Neural progenitor cell (in vitro differentiated cells): Measurements from ENCODE around the gene SLC9A3. TPM values are rescaled to one million over a fixed set of nuclear protein-coding genes. Genes with fewer than 3 reads are reported as not detected.

Experiments
- DNase-seq: peaks from one replicate; pipeline ENCODE4 v3.0.0-alpha.2; 2016; ENCODE audit warnings: low spot score
- H2AFZ ChIP-seq: fragments of 200-600 bp; sonication (generic); replicated peaks from 2 replicates; pipeline ENCODE4 v1.6.1; 2016; ENCODE audit warnings: antibody characterized with exemption
- H3F3A ChIP-seq: fragments of 200-600 bp; sonication (generic); 2 replicates; pipeline ENCODE4 v1.6.1; 2016; ENCODE audit warnings: antibody characterized with exemption, low read depth
- H3K27ac ChIP-seq: fragments of 200-600 bp; sonication (generic); 2 replicates; pipeline ENCODE4 v1.5.1; 2016; ENCODE audit warnings: mild to moderate bottlenecking
- H3K27me3 ChIP-seq: fragments of 200-600 bp; sonication (generic); 2 replicates; pipeline ENCODE4 v1.6.1; 2016; ENCODE audit warnings: mild to moderate bottlenecking, moderate library complexity
- H3K36me3 ChIP-seq: fragments of 200-600 bp; sonication (generic); 2 replicates; pipeline ENCODE4 v1.5.1; 2016
- H3K4me1 ChIP-seq: fragments of 200-600 bp; sonication (generic); 2 replicates; pipeline ENCODE4 v1.6.1; 2016; ENCODE audit warnings: mixed run types
- H3K4me2 ChIP-seq: fragments of 200-600 bp; sonication (generic); 2 replicates; pipeline ENCODE4 v1.6.1; 2016
- H3K4me3 ChIP-seq: fragments of 200-600 bp; sonication (generic); 2 replicates; pipeline ENCODE4 v1.5.1; 2016
- H3K79me2 ChIP-seq: fragments of 200-600 bp; sonication (generic); 2 replicates; pipeline ENCODE4 v1.6.1; 2016; ENCODE audit warnings: low read depth
- H3K9ac ChIP-seq: fragments of 200-600 bp; sonication (generic); 2 replicates; pipeline ENCODE4 v1.6.1; 2016
- H3K9me3 ChIP-seq: fragments of 200-600 bp; sonication (generic); 2 replicates; pipeline ENCODE4 v1.5.1; 2016; ENCODE audit warnings: low read depth
- H4K20me1 ChIP-seq: fragments of 200-600 bp; sonication (generic); 2 replicates; pipeline ENCODE4 v1.6.1; 2016; ENCODE audit warnings: low read depth
- H3K27ac Mint-ChIP-seq: 3 replicates; pipeline ENCODE4 v1.8.0; 2021; ENCODE audit warnings: mixed read lengths
- H3K27me3 Mint-ChIP-seq: 2 replicates; pipeline ENCODE4 v1.8.0; 2022; ENCODE audit warnings: low read depth, mild to moderate bottlenecking, inconsistent platforms, moderate library complexity, mixed read lengths; ENCODE audit not compliant: insufficient read depth
- H3K36me3 Mint-ChIP-seq: 3 replicates; pipeline ENCODE4 v1.8.0; 2021; ENCODE audit warnings: mixed read lengths
- H3K4me1 Mint-ChIP-seq: 3 replicates; pipeline ENCODE4 v1.8.0; 2021; ENCODE audit warnings: mixed read lengths
- H3K4me3 Mint-ChIP-seq: 3 replicates; pipeline ENCODE4 v1.8.0; 2021; ENCODE audit warnings: mild to moderate bottlenecking, moderate library complexity, mixed read lengths
- H3K9me3 Mint-ChIP-seq: 3 replicates; pipeline ENCODE4 v1.8.0; 2020; ENCODE audit warnings: mixed read lengths
- EZH2 ChIP-seq: fragments of 200-600 bp; sonication (generic); IDR thresholded peaks from 2 replicates; pipeline ENCODE4 v1.6.1; 2017; ENCODE audit warnings: antibody characterized with exemption, mild to moderate bottlenecking, moderate library complexity
- EZH2phosphoT487 ChIP-seq: fragments of 200-600 bp; sonication (generic); IDR thresholded peaks from 2 replicates; pipeline ENCODE4 v1.6.1; 2017; ENCODE audit warnings: antibody characterized with exemption
- total RNA-seq: library from RNA; depleted of rRNA; stranded (reverse); fragments of >200 nt; gene quantifications from 2 replicates; pipeline ENCODE4 v1.2.3, GENCODE V29; 2015; ENCODE audit warnings: low replicate concordance
- TF ChIP-seq, protein P1 (sequence below): fragments of 200-600 bp; sonication (generic); IDR thresholded peaks from 2 replicates; pipeline ENCODE4 v1.5.1; 2017; ENCODE audit warnings: antibody characterized with exemption, mild to moderate bottlenecking

The SLC9A3 gene
- total RNA-seq, 1 donor from 2014 or later = 1.4 TPM

DNA sequence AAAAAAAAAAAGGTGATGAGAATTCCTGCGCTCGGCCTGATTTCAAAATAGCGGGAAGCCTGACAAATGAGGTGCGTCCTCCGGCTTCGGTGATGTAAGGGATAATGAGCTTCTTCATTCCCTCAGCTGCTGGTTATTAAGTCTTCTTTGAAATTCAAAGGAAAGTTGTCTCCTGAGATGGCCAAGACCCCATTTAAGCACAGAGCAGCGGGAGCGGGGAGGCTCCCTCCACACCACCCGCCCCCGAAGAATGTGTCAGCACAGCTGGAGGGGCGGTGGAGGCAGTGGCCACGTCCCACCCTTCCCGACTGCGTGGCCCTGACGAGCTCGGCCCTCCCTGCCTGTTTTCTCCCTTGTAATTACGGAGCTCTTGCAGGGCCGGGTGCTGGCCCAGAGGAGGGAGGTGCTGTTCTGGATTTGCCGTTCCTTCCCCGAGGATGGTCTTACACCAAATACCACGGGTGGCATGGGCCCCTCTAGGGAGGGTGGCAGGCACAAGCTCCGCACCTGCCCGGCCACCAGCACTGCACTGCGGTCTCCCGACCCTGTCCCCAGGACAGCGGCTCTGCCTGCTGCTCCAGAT is 31.0 kb downstream of the SLC9A3 start:
- no peaks in the 10 kb centered on the region for H3K36me3 ChIP-seq
- peaks cover 71% of the 10 kb centered on the region for H3K27me3 ChIP-seq
- no peak overlapping the region for H2AFZ ChIP-seq
- Mint-ChIP-seq H3K36me3 (no peaks in the 10 kb centered on the region), H3K4me1 (peaks cover 6% of the 10 kb centered on the region), H3K4me3 (no peak overlapping the region), H3K27ac (no peak overlapping the region), H3K9me3 (peaks cover 3% of the 10 kb centered on the region), H3K27me3 (peaks cover 30% of the 10 kb centered on the region)
- H3K4me2 ChIP-seq = no peak overlapping the region
- H3K4me1 ChIP-seq = peaks cover 4% of the 10 kb centered on the region
- no peaks in the 10 kb centered on the region for H3F3A ChIP-seq
- no peak overlapping the region for H3K4me3 ChIP-seq
- H3K27ac ChIP-seq = no peak overlapping the region
- no peaks in the 10 kb centered on the region for H4K20me1 ChIP-seq
- no peak for DNase-seq
- TF ChIP-seq EZH2 (peak; percentile 45), EZH2phosphoT487 (no peak)
- TF ChIP-seq, protein P1, sequence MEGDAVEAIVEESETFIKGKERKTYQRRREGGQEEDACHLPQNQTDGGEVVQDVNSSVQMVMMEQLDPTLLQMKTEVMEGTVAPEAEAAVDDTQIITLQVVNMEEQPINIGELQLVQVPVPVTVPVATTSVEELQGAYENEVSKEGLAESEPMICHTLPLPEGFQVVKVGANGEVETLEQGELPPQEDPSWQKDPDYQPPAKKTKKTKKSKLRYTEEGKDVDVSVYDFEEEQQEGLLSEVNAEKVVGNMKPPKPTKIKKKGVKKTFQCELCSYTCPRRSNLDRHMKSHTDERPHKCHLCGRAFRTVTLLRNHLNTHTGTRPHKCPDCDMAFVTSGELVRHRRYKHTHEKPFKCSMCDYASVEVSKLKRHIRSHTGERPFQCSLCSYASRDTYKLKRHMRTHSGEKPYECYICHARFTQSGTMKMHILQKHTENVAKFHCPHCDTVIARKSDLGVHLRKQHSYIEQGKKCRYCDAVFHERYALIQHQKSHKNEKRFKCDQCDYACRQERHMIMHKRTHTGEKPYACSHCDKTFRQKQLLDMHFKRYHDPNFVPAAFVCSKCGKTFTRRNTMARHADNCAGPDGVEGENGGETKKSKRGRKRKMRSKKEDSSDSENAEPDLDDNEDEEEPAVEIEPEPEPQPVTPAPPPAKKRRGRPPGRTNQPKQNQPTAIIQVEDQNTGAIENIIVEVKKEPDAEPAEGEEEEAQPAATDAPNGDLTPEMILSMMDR = no peak
- no peaks in the 10 kb centered on the region for H3K79me2 ChIP-seq
- no peak overlapping the region for H3K9ac ChIP-seq
- no peaks in the 10 kb centered on the region for H3K9me3 ChIP-seq

DNA sequence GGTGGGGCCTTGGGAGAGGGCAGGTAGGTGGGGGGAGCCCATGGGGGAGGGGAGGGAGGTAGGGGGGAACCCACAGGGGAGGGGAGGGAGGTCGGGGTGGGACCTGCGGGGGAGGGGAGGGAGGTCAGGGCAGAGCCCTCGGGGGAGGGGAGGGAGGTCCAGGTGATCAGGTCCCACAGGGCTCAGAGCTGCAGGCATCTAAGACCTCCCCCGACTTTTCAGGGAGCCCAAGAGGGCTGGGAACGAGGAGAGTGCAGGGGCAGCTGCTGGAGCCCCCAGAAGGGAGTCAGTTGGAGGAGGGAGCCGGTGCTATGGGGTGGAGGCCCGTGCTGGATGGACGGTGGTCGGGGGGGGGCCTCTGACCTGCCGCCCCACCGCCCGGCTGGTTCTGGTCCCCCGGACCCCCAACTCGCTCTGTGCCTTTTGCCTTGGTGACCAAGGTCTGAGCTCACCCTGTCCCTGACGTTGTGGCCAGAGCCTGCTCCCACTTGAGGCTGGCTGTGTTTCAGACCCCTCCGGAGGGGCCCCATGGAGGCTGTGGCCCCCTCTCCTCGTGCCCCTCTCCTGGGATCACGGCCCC is 31.8 kb downstream of the SLC9A3 start:
- Histone ChIP-seq H3K27me3 (peaks cover 63% of the 10 kb centered on the region), H3K27ac (no peak overlapping the region), H3K4me2 (no peak overlapping the region), H3K36me3 (no peaks in the 10 kb centered on the region), H3K79me2 (no peaks in the 10 kb centered on the region), H3F3A (no peaks in the 10 kb centered on the region), H3K9me3 (no peaks in the 10 kb centered on the region), H3K4me3 (no peak overlapping the region), H3K9ac (no peak overlapping the region), H3K4me1 (peaks cover 4% of the 10 kb centered on the region), H2AFZ (no peak overlapping the region), H4K20me1 (no peaks in the 10 kb centered on the region)
- TF ChIP-seq, protein P1 = no peak
- TF ChIP-seq EZH2 (no peak), EZH2phosphoT487 (no peak)
- no peak for DNase-seq
- peaks cover 28% of the 10 kb centered on the region for H3K27me3 Mint-ChIP-seq
- H3K9me3 Mint-ChIP-seq = peaks cover 3% of the 10 kb centered on the region
- H3K4me3 Mint-ChIP-seq = no peak overlapping the region
- H3K36me3 Mint-ChIP-seq = no peaks in the 10 kb centered on the region
- H3K27ac Mint-ChIP-seq = no peak overlapping the region
- peaks cover 2% of the 10 kb centered on the region for H3K4me1 Mint-ChIP-seq

DNA sequence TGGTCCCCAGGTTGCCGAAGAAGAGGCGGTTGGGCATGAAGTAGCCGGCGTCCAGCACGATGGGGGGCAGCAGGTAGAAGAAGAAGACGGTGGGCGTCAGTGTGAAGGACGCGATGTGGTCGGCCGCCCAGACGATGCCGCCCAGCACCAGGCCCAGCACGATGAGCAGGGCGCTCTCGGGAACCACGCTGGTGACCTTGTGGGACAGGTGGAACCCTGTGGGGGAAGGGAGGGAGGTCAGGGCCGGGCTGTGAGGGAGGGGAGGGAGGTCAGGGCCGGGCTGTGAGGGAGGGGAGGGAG is 32.4 kb downstream of the SLC9A3 start:
- Histone ChIP-seq H3K4me2 (no peak overlapping the region), H2AFZ (no peak overlapping the region), H3K27me3 (peaks cover 57% of the 10 kb centered on the region), H3K79me2 (no peaks in the 10 kb centered on the region), H3K36me3 (no peaks in the 10 kb centered on the region), H4K20me1 (no peaks in the 10 kb centered on the region), H3K4me1 (peaks cover 4% of the 10 kb centered on the region), H3K9me3 (no peaks in the 10 kb centered on the region), H3F3A (no peaks in the 10 kb centered on the region), H3K27ac (no peak overlapping the region), H3K4me3 (no peak overlapping the region), H3K9ac (no peak overlapping the region)
- Mint-ChIP-seq H3K27me3 (peaks cover 24% of the 10 kb centered on the region), H3K4me3 (no peak overlapping the region), H3K9me3 (peaks cover 3% of the 10 kb centered on the region), H3K4me1 (peaks cover 2% of the 10 kb centered on the region), H3K36me3 (no peaks in the 10 kb centered on the region), H3K27ac (no peak overlapping the region)
- DNase-seq = no peak
- TF ChIP-seq EZH2 (no peak), EZH2phosphoT487 (no peak)
- TF ChIP-seq, protein P1 = no peak
